GM19023 (cell line): ENCODE results near the gene NOP16.

Source experiments
- ATAC-seq: cut with Tn5 transposase; IDR thresholded peaks from one replicate; pipeline ENCODE4 v1.9.1; 2021; ENCODE audit warnings: mild to moderate bottlenecking, moderate library complexity; ENCODE audit not compliant: unreplicated experiment

Gene NOP16

GRCh38 chr5:176361437-176362232, 26.8 kb downstream of the NOP16 start, which contains the start of gene KIAA1191:
KIAA1191 (minus strand) TSS chr5:176361764; CDS start chr5:176359508, 2,256 bp downstream.
- peak; percentile 84 for ATAC-seq

- no peak for ATAC-seq
Measured at GRCh38 chr5:176360894-176361436, 27.4 kb downstream of the NOP16 start.

GRCh38 chr5:176359658-176360057, 28.7 kb downstream of the NOP16 start:
- ATAC-seq, result no peak

GRCh38 chr5:176356179-176356566, 32.2 kb downstream of the NOP16 start:
- ATAC-seq, result no peak

GRCh38 chr5:176355400-176356178, 32.8 kb downstream of the NOP16 start:
- no peak for ATAC-seq

- no peak for ATAC-seq
Measured at GRCh38 chr5:176353533-176353932, 34.9 kb downstream of the NOP16 start.

- no peak for ATAC-seq
Measured at GRCh38 chr5:176352116-176352878, 36.1 kb downstream of the NOP16 start.

- no peak for ATAC-seq
Measured at GRCh38 chr5:176350416-176350815, 38.0 kb downstream of the NOP16 start.

GRCh38 chr5:176342766-176343458, 45.5 kb downstream of the NOP16 start:
- ATAC-seq, result no peak

- ATAC-seq, result no peak
Measured at GRCh38 chr5:176342158-176342483, 46.3 kb downstream of the NOP16 start.

GRCh38 chr5:176341325-176342157, 46.9 kb downstream of the NOP16 start:
- no peak for ATAC-seq

GRCh38 chr5:176339304-176339703, 49.1 kb downstream of the NOP16 start:
- ATAC-seq, result no peak

GRCh38 chr5:176337913-176338312, 50.5 kb downstream of the NOP16 start:
- ATAC-seq, result no peak

- ATAC-seq, result no peak
Measured at GRCh38 chr5:176334031-176334770, 54.2 kb downstream of the NOP16 start.
